ENCODE data around the gene TCF4. TPM values are rescaled to one million over a fixed set of nuclear protein-coding genes. Genes with fewer than 3 reads are reported as not detected.

Gene TCF4
- total RNA-seq, 4 donors from 2014 or later: 60.9 to 98.4 (median 83.4) TPM

GRCh38 chr18:55252053-55252675, 335.8 kb downstream of the TCF4 start:
- no peak for DNase-seq (ENCODE audit: low spot score in 2 of 2)
- intact Hi-C loops (cut with DNase I; ENCODE audit: low total_unique reads): no loop called here
- WGBS, 2 donors: 55 to 61% methylated on average over 7 of the region's 7 CpGs
- TF ChIP-seq POLR2A (IDR thresholded peaks at IDR 0.05) (no peak), CTCF (IDR thresholded peaks at IDR 0.05) (no peak)
- H3K4me3 ChIP-seq (ENCODE audit: low read depth, poor library complexity, severe bottlenecking): no peak overlapping the region

DNA sequence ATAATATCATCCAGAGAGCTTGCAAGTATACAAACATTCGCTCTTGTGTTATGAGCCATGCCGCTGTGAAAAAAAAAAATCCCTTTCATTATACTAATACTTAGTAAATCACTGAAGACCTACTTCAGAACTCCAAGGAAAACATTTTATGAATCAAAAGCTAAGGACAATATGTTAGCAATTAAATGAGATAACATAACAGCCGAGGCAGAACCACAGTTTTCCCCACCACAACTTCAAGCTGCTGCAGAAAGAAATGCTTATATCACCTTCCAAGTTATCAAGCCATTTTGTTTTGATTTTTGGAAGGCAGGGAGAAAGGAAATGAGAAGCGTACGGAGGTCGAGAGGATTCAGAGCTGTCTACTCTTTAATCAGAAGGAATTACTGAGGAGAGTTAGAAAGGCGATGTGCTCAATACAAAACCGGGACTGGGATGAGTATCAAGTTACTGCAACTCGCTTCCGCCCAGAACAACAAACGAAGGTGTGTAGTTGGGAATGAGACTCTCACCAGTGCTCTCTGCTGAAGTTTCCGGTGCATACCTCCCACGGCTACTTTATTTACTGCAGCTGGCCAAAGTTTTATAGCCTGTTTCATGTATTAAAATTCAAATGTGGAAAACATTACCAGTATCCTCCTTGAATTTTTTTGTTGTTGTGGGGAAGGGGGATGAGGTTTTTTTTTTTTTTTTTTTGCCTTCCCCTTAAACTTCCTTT, 336.6 kb downstream of the TCF4 start:
- WGBS, 2 donors: 54 to 55% methylated on average over 13 of the region's 13 CpGs
- no peak for DNase-seq (ENCODE audit: low spot score in 2 of 2)
- TF ChIP-seq POLR2A (IDR thresholded peaks at IDR 0.05): no peak
- TF ChIP-seq CTCF (IDR thresholded peaks at IDR 0.05): no peak
- no peak overlapping the region for H3K4me3 ChIP-seq (ENCODE audit: low read depth, poor library complexity, severe bottlenecking)
- intact Hi-C loops (cut with DNase I; ENCODE audit: low total_unique reads): no loop called here

- no peak overlapping the region for H3K4me3 ChIP-seq (ENCODE audit: low read depth, poor library complexity, severe bottlenecking)
- WGBS, 2 donors: 73 to 80% methylated on average over 4 of the region's 4 CpGs
- TF ChIP-seq CTCF (IDR thresholded peaks at IDR 0.05): no peak
- TF ChIP-seq POLR2A (IDR thresholded peaks at IDR 0.05): no peak
- intact Hi-C loops (cut with DNase I; ENCODE audit: low total_unique reads): no loop called here
- DNase-seq (ENCODE audit: low spot score in 2 of 2): no peak
Measured at GRCh38 chr18:55250768-55251173, 337.2 kb downstream of the TCF4 start.

DNA sequence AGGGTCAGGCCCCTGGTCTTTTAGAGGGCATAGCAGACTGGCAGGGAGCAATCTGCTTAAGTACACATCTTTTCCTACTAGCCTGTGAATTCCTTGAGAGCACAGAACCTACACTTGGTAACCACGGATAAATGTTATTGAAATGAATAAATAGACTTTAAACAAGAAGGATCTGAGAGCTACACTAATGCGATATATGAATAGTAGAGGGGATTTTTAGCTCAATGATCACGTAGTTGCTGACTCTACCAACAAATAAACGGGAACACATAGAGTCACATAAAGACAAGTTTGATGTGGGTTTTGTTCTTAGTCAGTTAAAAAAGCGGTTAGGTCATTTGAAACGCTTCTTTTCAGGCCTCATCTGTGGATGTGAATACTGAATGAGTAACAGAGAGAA, 338.4 kb downstream of the TCF4 start:
- 90 to 93% methylated on average over 6 of the region's 6 CpGs for WGBS, 2 donors
- intact Hi-C loops (cut with DNase I; ENCODE audit: low total_unique reads): no loop called here
- no peak for DNase-seq (ENCODE audit: low spot score in 2 of 2)
- H3K4me3 ChIP-seq (ENCODE audit: low read depth, poor library complexity, severe bottlenecking): no peak overlapping the region
- TF ChIP-seq POLR2A (IDR thresholded peaks at IDR 0.05): no peak
- TF ChIP-seq CTCF (IDR thresholded peaks at IDR 0.05): no peak

DNA sequence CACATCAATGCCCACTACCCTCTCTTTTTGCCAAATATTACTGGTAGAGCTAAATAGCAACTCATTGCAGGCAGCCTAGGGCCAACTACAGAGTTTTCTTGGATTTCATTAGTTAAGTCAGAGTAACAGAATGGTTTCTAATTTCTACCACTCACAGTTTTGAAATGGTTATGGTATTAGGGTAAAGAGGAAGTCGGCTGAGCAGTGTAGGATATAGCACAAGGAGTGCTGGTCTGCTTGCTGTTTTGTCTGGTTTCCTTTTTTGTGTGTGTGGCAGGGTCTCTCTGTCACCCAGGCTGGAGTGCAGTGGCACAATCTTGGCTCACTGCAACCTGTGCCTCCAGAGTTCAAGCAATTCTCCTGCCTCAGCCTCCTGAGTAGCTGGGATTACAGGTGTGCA, 339.5 kb downstream of the TCF4 start:
- no peak overlapping the region for H3K4me3 ChIP-seq (ENCODE audit: low read depth, poor library complexity, severe bottlenecking)
- TF ChIP-seq CTCF (IDR thresholded peaks at IDR 0.05) (no peak), POLR2A (IDR thresholded peaks at IDR 0.05) (no peak)
- no peak for DNase-seq (ENCODE audit: low spot score in 2 of 2)
- 82 to 91% methylated on average over 1 of the region's 1 CpG for WGBS, 2 donors
- intact Hi-C loops (cut with DNase I; ENCODE audit: low total_unique reads): no loop called here
